HFFc6 (cell line): ENCODE measurements around the gene THSD7B. TPM values are rescaled to one million over a fixed set of nuclear protein-coding genes. Genes with fewer than 3 reads are reported as not detected.
"Not testable (repeated sequence)": the region's sequence is repeated elsewhere in the genome, so short reads cannot be mapped to it uniquely, and the experiment has no call there.

Experiments used
- DNase-seq: peaks from one replicate; pipeline ENCODE4 v3.0.0-alpha.2; 2018
- H3K27ac Mint-ChIP-seq: 2 replicates; pipeline ENCODE4 v1.8.0; 2020; ENCODE audit warnings: mild to moderate bottlenecking, mixed read lengths
- H3K27me3 Mint-ChIP-seq: 2 replicates; pipeline ENCODE4 v1.8.0; 2021; ENCODE audit warnings: mild to moderate bottlenecking, moderate library complexity, mixed read lengths; ENCODE audit not compliant: insufficient read depth
- H3K36me3 Mint-ChIP-seq: 2 replicates; pipeline ENCODE4 v1.8.0; 2021; ENCODE audit warnings: low read depth, mixed read lengths
- H3K4me1 Mint-ChIP-seq: 2 replicates; pipeline ENCODE4 v1.8.0; 2020; ENCODE audit warnings: low read depth, mixed read lengths
- H3K4me3 Mint-ChIP-seq: 2 replicates; pipeline ENCODE4 v1.8.0; 2020; ENCODE audit warnings: mild to moderate bottlenecking, moderate library complexity, mixed read lengths
- H3K9me3 Mint-ChIP-seq: 2 replicates; pipeline ENCODE4 v1.8.0; 2020; ENCODE audit warnings: mild to moderate bottlenecking, mixed read lengths
- total RNA-seq, 6 experiments: library from RNA; stranded (reverse); fragmentation: NEBNext Ultra II Directional; extraction: Animal tissue kit (Norgen Biotek cat#: 25700); gene quantifications; 2 replicates in 1 of 6; 3 replicates in 5 of 6; pipeline ENCODE4 v1.2.3, GENCODE V29; 2021
- TF ChIP-seq, protein P1 (sequence below): fragments of 200-600 bp; sonication (generic); IDR thresholded peaks from 2 replicates; pipeline ENCODE4 v1.5.0; 2021; ENCODE audit warnings: antibody characterized with exemption, mild to moderate bottlenecking

THSD7B gene
- total RNA-seq, 6 experiments from 2014 or later = 0.10 to 0.25 (median 0.22) TPM; not detected in 2

- H3K9me3 Mint-ChIP-seq = no peaks in the 10 kb centered on the region
- DNase-seq = no peak
- no peaks in the 10 kb centered on the region for H3K4me1 Mint-ChIP-seq
- H3K4me3 Mint-ChIP-seq = no peak overlapping the region
- TF ChIP-seq, protein P1, sequence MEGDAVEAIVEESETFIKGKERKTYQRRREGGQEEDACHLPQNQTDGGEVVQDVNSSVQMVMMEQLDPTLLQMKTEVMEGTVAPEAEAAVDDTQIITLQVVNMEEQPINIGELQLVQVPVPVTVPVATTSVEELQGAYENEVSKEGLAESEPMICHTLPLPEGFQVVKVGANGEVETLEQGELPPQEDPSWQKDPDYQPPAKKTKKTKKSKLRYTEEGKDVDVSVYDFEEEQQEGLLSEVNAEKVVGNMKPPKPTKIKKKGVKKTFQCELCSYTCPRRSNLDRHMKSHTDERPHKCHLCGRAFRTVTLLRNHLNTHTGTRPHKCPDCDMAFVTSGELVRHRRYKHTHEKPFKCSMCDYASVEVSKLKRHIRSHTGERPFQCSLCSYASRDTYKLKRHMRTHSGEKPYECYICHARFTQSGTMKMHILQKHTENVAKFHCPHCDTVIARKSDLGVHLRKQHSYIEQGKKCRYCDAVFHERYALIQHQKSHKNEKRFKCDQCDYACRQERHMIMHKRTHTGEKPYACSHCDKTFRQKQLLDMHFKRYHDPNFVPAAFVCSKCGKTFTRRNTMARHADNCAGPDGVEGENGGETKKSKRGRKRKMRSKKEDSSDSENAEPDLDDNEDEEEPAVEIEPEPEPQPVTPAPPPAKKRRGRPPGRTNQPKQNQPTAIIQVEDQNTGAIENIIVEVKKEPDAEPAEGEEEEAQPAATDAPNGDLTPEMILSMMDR = no peak
- H3K36me3 Mint-ChIP-seq = no peaks in the 10 kb centered on the region
- peaks cover 2% of the 10 kb centered on the region for H3K27me3 Mint-ChIP-seq
- no peak overlapping the region for H3K27ac Mint-ChIP-seq
Measured at GRCh38 chr2:137316075-137316474, 550.7 kb downstream of the THSD7B start.

DNA sequence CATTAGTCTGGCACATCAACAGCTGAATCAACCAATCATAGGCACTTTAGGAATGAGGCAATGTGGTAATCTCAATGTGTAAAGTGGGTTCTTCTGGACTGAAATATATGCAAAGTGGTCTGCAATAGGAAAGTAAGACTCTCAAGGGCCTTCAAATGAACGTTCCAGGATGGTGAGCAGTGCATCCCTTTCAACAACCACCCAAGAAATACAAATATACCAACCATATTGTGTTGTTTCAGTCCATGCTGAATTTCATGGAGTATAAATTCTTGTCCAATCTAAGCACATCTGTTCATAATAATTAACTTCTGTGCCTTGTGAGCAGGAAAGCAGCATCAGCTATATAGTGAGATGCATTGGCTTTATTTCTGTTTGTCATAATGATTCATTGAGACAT, 556.2 kb downstream of the THSD7B start:
- TF ChIP-seq, protein P1 = no peak
- H3K9me3 Mint-ChIP-seq = no peaks in the 10 kb centered on the region
- no peak overlapping the region for H3K27ac Mint-ChIP-seq
- no peaks in the 10 kb centered on the region for H3K27me3 Mint-ChIP-seq
- no peak overlapping the region for H3K4me3 Mint-ChIP-seq
- H3K4me1 Mint-ChIP-seq = no peaks in the 10 kb centered on the region
- DNase-seq = no peak
- no peaks in the 10 kb centered on the region for H3K36me3 Mint-ChIP-seq

DNA sequence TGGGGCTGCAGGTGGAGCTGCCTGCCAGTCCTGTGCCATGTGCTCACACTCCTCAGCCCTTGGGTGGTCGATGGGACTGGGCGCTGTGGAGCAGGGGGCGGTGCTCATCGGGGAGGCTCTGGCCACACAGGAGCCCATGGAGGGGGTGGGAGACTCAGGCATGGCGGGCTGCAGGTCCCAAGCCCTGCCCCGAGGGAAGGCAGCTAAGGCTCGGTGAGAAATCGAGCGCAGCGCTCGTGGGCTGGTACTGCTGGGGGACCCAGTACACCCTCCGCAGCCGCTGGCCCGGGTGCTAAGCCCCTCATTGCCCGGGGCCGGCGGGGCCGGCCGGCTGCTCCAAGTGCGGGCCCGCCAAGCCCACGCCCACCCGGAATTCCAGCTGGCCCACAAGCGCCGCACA, 566.2 kb downstream of the THSD7B start:
- H3K9me3 Mint-ChIP-seq = peaks cover 22% of the 10 kb centered on the region
- H3K4me1 Mint-ChIP-seq = peaks cover 17% of the 10 kb centered on the region
- not testable (repeated sequence) for H3K27ac Mint-ChIP-seq, DNase-seq, H3K4me3 Mint-ChIP-seq, H3K36me3 Mint-ChIP-seq, H3K27me3 Mint-ChIP-seq

- TF ChIP-seq, protein P1 = no peak
- DNase-seq = peak; percentile 55
- H3K4me1 Mint-ChIP-seq = peaks cover 17% of the 10 kb centered on the region
Measured at GRCh38 chr2:137333386-137334165, 568.2 kb downstream of the THSD7B start.

DNA sequence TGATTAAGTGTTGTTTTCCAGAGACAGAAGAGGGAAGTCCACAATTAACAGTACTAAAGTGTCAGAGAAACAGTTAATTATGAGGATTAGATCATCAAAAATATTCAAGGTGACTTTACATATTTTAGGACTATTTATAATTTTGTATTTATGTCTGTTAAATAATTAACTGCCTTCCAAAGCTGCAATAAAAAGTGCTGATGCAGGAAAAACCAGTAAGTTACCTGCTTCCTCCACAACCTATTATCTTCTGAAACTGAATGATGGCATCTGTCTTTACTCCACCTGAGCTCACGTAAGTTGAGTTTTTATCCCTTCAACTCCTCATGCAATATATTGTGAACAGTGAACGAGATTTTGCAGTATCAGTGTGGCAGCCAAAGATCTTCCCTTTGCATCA, 570.7 kb downstream of the THSD7B start:
- Mint-ChIP-seq H3K9me3 (0 out of 2 replicates have a peak, but pooled peaks cover under 1% of the 10 kb centered on the region), H3K27me3 (no peaks in the 10 kb centered on the region), H3K4me3 (no peak overlapping the region), H3K4me1 (peaks cover 17% of the 10 kb centered on the region), H3K27ac (no peak overlapping the region), H3K36me3 (no peaks in the 10 kb centered on the region)
- TF ChIP-seq, protein P1 = no peak
- DNase-seq = no peak

More at GRCh38 chr2:137333386-137334165, 568.2 kb downstream of the THSD7B start:
- no peaks in the 10 kb centered on the region; the same call in 1 of the 2 replicates for H3K27me3 Mint-ChIP-seq
- H3K27ac Mint-ChIP-seq = peak overlapping the region; percentile 60
- no peaks in the 10 kb centered on the region for H3K36me3 Mint-ChIP-seq
- peaks cover 22% of the 10 kb centered on the region for H3K9me3 Mint-ChIP-seq
- H3K4me3 Mint-ChIP-seq = peak overlapping the region; percentile 18

DNA sequence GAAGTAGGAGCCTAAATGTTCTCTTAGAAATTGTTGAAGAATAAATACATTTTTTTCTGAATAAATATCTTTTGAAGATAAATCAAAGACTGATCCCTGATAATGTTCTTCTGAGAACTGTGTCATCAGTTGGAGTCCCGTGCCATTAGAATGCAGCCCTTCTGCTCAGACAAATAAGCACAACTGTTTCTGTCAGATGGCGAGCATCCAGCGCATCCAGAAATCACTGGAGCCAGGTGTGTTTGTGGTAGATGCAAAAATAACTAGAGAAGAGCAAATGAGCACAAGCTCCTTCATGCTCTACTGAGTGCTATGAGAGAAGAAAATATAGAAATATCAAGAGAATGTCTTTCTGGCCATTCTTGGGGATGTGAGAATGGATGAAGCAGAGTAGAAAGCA, 573.7 kb downstream of the THSD7B start:
- H3K36me3 Mint-ChIP-seq = no peaks in the 10 kb centered on the region
- H3K27me3 Mint-ChIP-seq = no peaks in the 10 kb centered on the region
- peaks cover 6% of the 10 kb centered on the region for H3K4me1 Mint-ChIP-seq
- H3K27ac Mint-ChIP-seq = no peak overlapping the region
- H3K4me3 Mint-ChIP-seq = no peak overlapping the region
- H3K9me3 Mint-ChIP-seq = no peaks in the 10 kb centered on the region
- TF ChIP-seq, protein P1 = no peak
- DNase-seq = no peak
